Stomach (tissue), 4 donors: ENCODE data around the gene CYBA.

Source experiments
- POLR2A ChIP-seq, 4 donors: fragments of 450-650 bp; IDR thresholded peaks; one replicate each; pipeline ENCODE4 v1.6.1; 2016; ENCODE audit warnings: antibody characterized with exemption in 4 of 4, control low read depth in 2 of 4, mild to moderate bottlenecking in 1 of 4, moderate library complexity in 1 of 4
- POLR2AphosphoS5 ChIP-seq, 3 donors: sonication (generic); formaldehyde crosslinking; IDR thresholded peaks; one replicate each; pipeline ENCODE4 v1.6.1; 2016; ENCODE audit warnings: antibody characterized with exemption in 3 of 3
- TF ChIP-seq, protein P1 (sequence below), 7 experiments: fragments of 450-650 bp in 4 of 7; fragments of 200-600 bp in 3 of 7; sonication (generic) in 3 of 7; IDR thresholded peaks; one replicate each; pipeline ENCODE4 v1.5.1; 2016 to 2019; ENCODE audit warnings: antibody characterized with exemption in 7 of 7, control low read depth in 2 of 7, mild to moderate bottlenecking in 1 of 7

DNA sequence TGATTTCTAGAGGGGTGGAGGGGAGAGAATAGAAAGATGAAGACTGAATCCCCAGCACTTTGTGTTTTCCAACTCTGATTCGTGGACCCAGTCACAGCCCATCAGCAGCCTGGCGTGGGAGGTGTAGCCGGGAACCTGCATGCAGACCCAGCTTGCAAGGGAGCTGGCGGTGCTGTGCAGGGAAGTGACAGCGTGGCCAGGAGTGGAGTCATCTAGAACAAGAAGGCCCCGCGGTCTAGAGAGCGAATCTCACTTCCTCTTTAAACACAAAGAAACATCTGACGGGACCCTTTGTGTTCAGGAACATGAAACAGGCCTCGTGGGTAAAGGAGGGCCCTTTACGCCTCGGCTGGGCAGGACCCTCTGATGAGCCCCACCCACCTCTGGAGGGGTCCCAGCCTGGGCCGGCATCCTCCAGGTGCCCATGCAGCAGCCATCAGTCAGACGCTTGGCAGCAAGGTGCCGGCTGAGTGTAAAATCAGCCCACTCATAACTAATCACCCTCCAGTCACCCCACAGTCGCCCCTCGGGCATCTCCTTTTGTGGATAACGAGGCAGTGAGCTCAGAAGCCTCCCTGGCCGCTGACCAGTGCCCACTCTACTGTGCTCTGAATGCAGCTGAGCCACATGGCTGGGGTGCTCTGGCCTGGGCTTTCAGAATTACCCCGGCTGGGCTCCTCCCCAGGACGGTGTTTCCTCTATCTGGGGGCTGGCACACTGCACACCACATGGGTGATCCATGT is 31.0 kb upstream of the CYBA start:
- TF ChIP-seq POLR2A (IDR thresholded peaks at IDR 0.05) (no peak), POLR2AphosphoS5 (IDR thresholded peaks at IDR 0.05) (no peak)
- TF ChIP-seq, protein P1, sequence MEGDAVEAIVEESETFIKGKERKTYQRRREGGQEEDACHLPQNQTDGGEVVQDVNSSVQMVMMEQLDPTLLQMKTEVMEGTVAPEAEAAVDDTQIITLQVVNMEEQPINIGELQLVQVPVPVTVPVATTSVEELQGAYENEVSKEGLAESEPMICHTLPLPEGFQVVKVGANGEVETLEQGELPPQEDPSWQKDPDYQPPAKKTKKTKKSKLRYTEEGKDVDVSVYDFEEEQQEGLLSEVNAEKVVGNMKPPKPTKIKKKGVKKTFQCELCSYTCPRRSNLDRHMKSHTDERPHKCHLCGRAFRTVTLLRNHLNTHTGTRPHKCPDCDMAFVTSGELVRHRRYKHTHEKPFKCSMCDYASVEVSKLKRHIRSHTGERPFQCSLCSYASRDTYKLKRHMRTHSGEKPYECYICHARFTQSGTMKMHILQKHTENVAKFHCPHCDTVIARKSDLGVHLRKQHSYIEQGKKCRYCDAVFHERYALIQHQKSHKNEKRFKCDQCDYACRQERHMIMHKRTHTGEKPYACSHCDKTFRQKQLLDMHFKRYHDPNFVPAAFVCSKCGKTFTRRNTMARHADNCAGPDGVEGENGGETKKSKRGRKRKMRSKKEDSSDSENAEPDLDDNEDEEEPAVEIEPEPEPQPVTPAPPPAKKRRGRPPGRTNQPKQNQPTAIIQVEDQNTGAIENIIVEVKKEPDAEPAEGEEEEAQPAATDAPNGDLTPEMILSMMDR (IDR thresholded peaks at IDR 0.05), result no peak
